GM10266 (cell line): ENCODE results near the gene PIK3AP1.

Source experiments
- DNase-seq: peaks from one replicate; pipeline ENCODE4 v3.0.0; 2012; ENCODE audit errors: extremely low spot score
- CTCF ChIP-seq: IDR thresholded peaks from 2 replicates; pipeline ENCODE4 v1.5.1; 2012; ENCODE audit warnings: mild to moderate bottlenecking, low read depth; ENCODE audit not compliant: control insufficient read depth, insufficient read depth; ENCODE audit errors: missing control alignments

PIK3AP1 gene

GRCh38 chr10:96678725-96679124 lies 41.6 kb downstream of the PIK3AP1 start:
- DNase-seq: no peak

GRCh38 chr10:96676272-96677112 lies 43.8 kb downstream of the PIK3AP1 start:
- DNase-seq: no peak
- TF ChIP-seq CTCF: no peak

More at GRCh38 chr10:96678725-96679124, 41.6 kb downstream of the PIK3AP1 start:
- no peak for TF ChIP-seq CTCF

- TF ChIP-seq CTCF: no peak
- DNase-seq: no peak
These were observed 44.5 kb downstream of the PIK3AP1 start for GRCh38 chr10:96675846-96676245.

GRCh38 chr10:96673318-96674099 lies 46.8 kb downstream of the PIK3AP1 start:
- no peak for DNase-seq
- TF ChIP-seq CTCF: no peak

GRCh38 chr10:96672481-96673175 lies 47.7 kb downstream of the PIK3AP1 start:
- no peak for TF ChIP-seq CTCF
- DNase-seq: no peak

GRCh38 chr10:96671211-96671890 lies 49.0 kb downstream of the PIK3AP1 start:
- DNase-seq: no peak
- no peak for TF ChIP-seq CTCF
